Ishikawa (cell line): Measurements from ENCODE around the gene IL4.

Experiments used
- CEBPB ChIP-seq: IDR thresholded peaks from 2 replicates; pipeline ENCODE4 v1.6.1; 2012
- CREB1 ChIP-seq: IDR thresholded peaks from 2 replicates; pipeline ENCODE4 v1.6.1; 2012; ENCODE audit warnings: low read depth
- EGR1 ChIP-seq: IDR thresholded peaks from 2 replicates; pipeline ENCODE4 v1.6.1; 2012
- EP300 ChIP-seq: IDR thresholded peaks from 2 replicates; pipeline ENCODE4 v1.6.1; 2012; ENCODE audit warnings: borderline replicate concordance
- FOXM1 ChIP-seq: IDR thresholded peaks from 2 replicates; pipeline ENCODE4 v1.6.1; 2012; ENCODE audit warnings: low read depth, borderline replicate concordance
- MAX ChIP-seq: IDR thresholded peaks from 2 replicates; pipeline ENCODE4 v1.6.1; 2012
- NFIC ChIP-seq: IDR thresholded peaks from 2 replicates; pipeline ENCODE4 v1.6.1; 2012
- RAD21 ChIP-seq: IDR thresholded peaks from 2 replicates; pipeline ENCODE4 v1.6.1; 2012; ENCODE audit warnings: low read depth
- REST ChIP-seq: IDR thresholded peaks from 2 replicates; pipeline ENCODE4 v1.6.1; 2012; ENCODE audit warnings: low read depth, mild to moderate bottlenecking
- TAF1 ChIP-seq: IDR thresholded peaks from 2 replicates; pipeline ENCODE4 v1.6.1; 2012; ENCODE audit warnings: low read depth, mild to moderate bottlenecking
- TCF12 ChIP-seq: IDR thresholded peaks from 2 replicates; pipeline ENCODE4 v1.6.1; 2012; ENCODE audit warnings: low read depth
- TEAD4 ChIP-seq: IDR thresholded peaks from 2 replicates; pipeline ENCODE4 v1.6.1; 2012
- USF1 ChIP-seq: IDR thresholded peaks from 2 replicates; pipeline ENCODE4 v1.6.1; 2012
- YY1 ChIP-seq: IDR thresholded peaks from 2 replicates; pipeline ENCODE4 v1.6.1; 2012; ENCODE audit warnings: low read depth
- ZBTB7A ChIP-seq: IDR thresholded peaks from 2 replicates; pipeline ENCODE4 v1.6.1; 2012; ENCODE audit warnings: low read depth

The IL4 gene

GRCh38 chr5:132669966-132670882, 3.6 kb upstream of the IL4 start:
- TF ChIP-seq RAD21 = no peak
- TF ChIP-seq NFIC = no peak
- no peak for TF ChIP-seq EGR1
- TF ChIP-seq EP300 = no peak
- TF ChIP-seq REST = no peak
- no peak for TF ChIP-seq TAF1
- no peak for TF ChIP-seq CEBPB
- no peak for TF ChIP-seq USF1
- TF ChIP-seq CREB1 = no peak
- TF ChIP-seq TCF12 = no peak
- TF ChIP-seq TEAD4 = no peak
- no peak for TF ChIP-seq ZBTB7A
- no peak for TF ChIP-seq YY1
- no peak for TF ChIP-seq FOXM1
- no peak for TF ChIP-seq MAX

- no peak for TF ChIP-seq CREB1
- no peak for TF ChIP-seq FOXM1
- TF ChIP-seq MAX = no peak
- no peak for TF ChIP-seq USF1
- no peak for TF ChIP-seq REST
- no peak for TF ChIP-seq RAD21
- TF ChIP-seq TAF1 = no peak
- no peak for TF ChIP-seq CEBPB
- no peak for TF ChIP-seq EP300
- no peak for TF ChIP-seq ZBTB7A
Measured at GRCh38 chr5:132671000-132671399, 2.8 kb upstream of the IL4 start.

GRCh38 chr5:132673488-132673887, 301 bp upstream of the IL4 start:
- no peak for TF ChIP-seq TCF12
- TF ChIP-seq EGR1 = no peak
- TF ChIP-seq FOXM1 = no peak
- TF ChIP-seq USF1 = no peak
- no peak for TF ChIP-seq YY1
- TF ChIP-seq NFIC = no peak
- no peak for TF ChIP-seq TAF1
- TF ChIP-seq REST = no peak
- TF ChIP-seq ZBTB7A = no peak
- TF ChIP-seq CEBPB = no peak
- TF ChIP-seq TEAD4 = no peak
- TF ChIP-seq RAD21 = no peak
- TF ChIP-seq MAX = no peak
- TF ChIP-seq CREB1 = no peak
- TF ChIP-seq EP300 = no peak
